Measurements from ENCODE around the gene ATF7IP2. TPM values are rescaled to one million over a fixed set of nuclear protein-coding genes. Genes with fewer than 3 reads are reported as not detected.

Gene ATF7IP2
- total and polyA plus RNA-seq, 2 donors (not counting 1 experiment from before 2014, with no cell fraction given) = 0.89 to 1.2 TPM

- no peaks in the 10 kb centered on the region for H3K27me3 ChIP-seq (ENCODE audit: control insufficient read depth, insufficient read depth, low read length)
Observed at GRCh38 chr16:10500582-10500981, 114.7 kb downstream of the ATF7IP2 start.

GRCh38 chr16:10501016-10501607 lies 115.3 kb downstream of the ATF7IP2 start:
- Histone ChIP-seq H3K9me3 (ENCODE audit: control insufficient read depth, insufficient read depth, low read depth, low read length) (no peaks in the 10 kb centered on the region), H3K27ac (ENCODE audit: insufficient read depth, low read length) (no peak overlapping the region), H3K27me3 (ENCODE audit: control insufficient read depth, insufficient read depth, low read length) (no peaks in the 10 kb centered on the region), H3K79me2 (ENCODE audit: control insufficient read depth, insufficient read depth, low read length) (no peaks in the 10 kb centered on the region), H2AFZ (ENCODE audit: low read length) (no peak overlapping the region), H3K4me3 (replicated peaks in 1 of 4; ENCODE audit: control extremely low read depth in 1 of 4, insufficient read depth in 1 of 4, low read depth in 3 of 4, low read length in 4 of 4) (no peak overlapping the region), H3K4me2 (ENCODE audit: extremely low read depth, insufficient read depth, low read length) (no peak overlapping the region), H3K9ac (ENCODE audit: insufficient read depth, low read length) (no peak overlapping the region), H3K4me1 (ENCODE audit: control insufficient read depth, extremely low read depth, insufficient read depth, low read length) (no peaks in the 10 kb centered on the region), H3K36me3 (ENCODE audit: control insufficient read depth, insufficient read depth, low read length) (no peaks in the 10 kb centered on the region), H4K20me1 (ENCODE audit: control insufficient read depth, extremely low read depth, insufficient read depth, low read length) (no peaks in the 10 kb centered on the region)
- no peak for TF ChIP-seq EZH2 (IDR thresholded peaks at IDR 0.05; ENCODE audit: low read length, missing control alignments)
- no peak for TF ChIP-seq CTCF (conservative IDR thresholded peaks at IDR 0.05 in 1 of 2, IDR thresholded peaks at IDR 0.05 in 1 of 2; ENCODE audit: low read depth in 1 of 2, low read length in 2 of 2)
- DNase-seq (ENCODE audit: low read depth in 2 of 2) = no peak

More at GRCh38 chr16:10500582-10500981, 114.7 kb downstream of the ATF7IP2 start:
- Histone ChIP-seq H3K27ac (ENCODE audit: insufficient read depth, low read length) (no peak overlapping the region), H3K4me3 (replicated peaks in 1 of 4; ENCODE audit: control extremely low read depth in 1 of 4, insufficient read depth in 1 of 4, low read depth in 3 of 4, low read length in 4 of 4) (no peak overlapping the region), H3K4me1 (ENCODE audit: control insufficient read depth, extremely low read depth, insufficient read depth, low read length) (no peaks in the 10 kb centered on the region), H3K4me2 (ENCODE audit: extremely low read depth, insufficient read depth, low read length) (no peak overlapping the region), H2AFZ (ENCODE audit: low read length) (no peak overlapping the region), H4K20me1 (ENCODE audit: control insufficient read depth, extremely low read depth, insufficient read depth, low read length) (no peaks in the 10 kb centered on the region), H3K79me2 (ENCODE audit: control insufficient read depth, insufficient read depth, low read length) (no peaks in the 10 kb centered on the region), H3K9me3 (ENCODE audit: control insufficient read depth, insufficient read depth, low read depth, low read length) (no peaks in the 10 kb centered on the region), H3K36me3 (ENCODE audit: control insufficient read depth, insufficient read depth, low read length) (no peaks in the 10 kb centered on the region), H3K9ac (ENCODE audit: insufficient read depth, low read length) (no peak overlapping the region)
- TF ChIP-seq CTCF (conservative IDR thresholded peaks at IDR 0.05 in 1 of 2, IDR thresholded peaks at IDR 0.05 in 1 of 2; ENCODE audit: low read depth in 1 of 2, low read length in 2 of 2) (no peak), EZH2 (IDR thresholded peaks at IDR 0.05; ENCODE audit: low read length, missing control alignments) (no peak)
- DNase-seq (ENCODE audit: low read depth in 2 of 2) = no peak

- Histone ChIP-seq H3K9ac (ENCODE audit: insufficient read depth, low read length) (no peak overlapping the region), H2AFZ (ENCODE audit: low read length) (no peak overlapping the region), H3K4me3 (replicated peaks in 1 of 4; ENCODE audit: control extremely low read depth in 1 of 4, insufficient read depth in 1 of 4, low read depth in 3 of 4, low read length in 4 of 4) (no peak overlapping the region), H3K79me2 (ENCODE audit: control insufficient read depth, insufficient read depth, low read length) (no peaks in the 10 kb centered on the region), H3K27ac (ENCODE audit: insufficient read depth, low read length) (no peak overlapping the region), H3K27me3 (ENCODE audit: control insufficient read depth, insufficient read depth, low read length) (no peaks in the 10 kb centered on the region), H3K4me1 (ENCODE audit: control insufficient read depth, extremely low read depth, insufficient read depth, low read length) (no peaks in the 10 kb centered on the region), H3K4me2 (ENCODE audit: extremely low read depth, insufficient read depth, low read length) (no peak overlapping the region), H3K36me3 (ENCODE audit: control insufficient read depth, insufficient read depth, low read length) (no peaks in the 10 kb centered on the region), H3K9me3 (ENCODE audit: control insufficient read depth, insufficient read depth, low read depth, low read length) (no peaks in the 10 kb centered on the region), H4K20me1 (ENCODE audit: control insufficient read depth, extremely low read depth, insufficient read depth, low read length) (no peaks in the 10 kb centered on the region)
- DNase-seq (ENCODE audit: low read depth in 2 of 2) = no peak
- TF ChIP-seq CTCF (conservative IDR thresholded peaks at IDR 0.05 in 1 of 2, IDR thresholded peaks at IDR 0.05 in 1 of 2; ENCODE audit: low read depth in 1 of 2, low read length in 2 of 2) (no peak), EZH2 (IDR thresholded peaks at IDR 0.05; ENCODE audit: low read length, missing control alignments) (no peak)
Observed at GRCh38 chr16:10502776-10503175, 116.9 kb downstream of the ATF7IP2 start.
